GM11168 (cell line): Measurements from ENCODE around the gene NEIL3.

Source experiments
- in situ Hi-C: fragments of 300-500 bp; cut with MboI; formaldehyde crosslinking; loops from one replicate; pipeline ENCODE4 v1.12.0; 2022; ENCODE audit warnings: low sequenced_read_pairs; ENCODE audit not compliant: unreplicated experiment

The NEIL3 gene, protein sequence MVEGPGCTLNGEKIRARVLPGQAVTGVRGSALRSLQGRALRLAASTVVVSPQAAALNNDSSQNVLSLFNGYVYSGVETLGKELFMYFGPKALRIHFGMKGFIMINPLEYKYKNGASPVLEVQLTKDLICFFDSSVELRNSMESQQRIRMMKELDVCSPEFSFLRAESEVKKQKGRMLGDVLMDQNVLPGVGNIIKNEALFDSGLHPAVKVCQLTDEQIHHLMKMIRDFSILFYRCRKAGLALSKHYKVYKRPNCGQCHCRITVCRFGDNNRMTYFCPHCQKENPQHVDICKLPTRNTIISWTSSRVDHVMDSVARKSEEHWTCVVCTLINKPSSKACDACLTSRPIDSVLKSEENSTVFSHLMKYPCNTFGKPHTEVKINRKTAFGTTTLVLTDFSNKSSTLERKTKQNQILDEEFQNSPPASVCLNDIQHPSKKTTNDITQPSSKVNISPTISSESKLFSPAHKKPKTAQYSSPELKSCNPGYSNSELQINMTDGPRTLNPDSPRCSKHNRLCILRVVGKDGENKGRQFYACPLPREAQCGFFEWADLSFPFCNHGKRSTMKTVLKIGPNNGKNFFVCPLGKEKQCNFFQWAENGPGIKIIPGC

DNA sequence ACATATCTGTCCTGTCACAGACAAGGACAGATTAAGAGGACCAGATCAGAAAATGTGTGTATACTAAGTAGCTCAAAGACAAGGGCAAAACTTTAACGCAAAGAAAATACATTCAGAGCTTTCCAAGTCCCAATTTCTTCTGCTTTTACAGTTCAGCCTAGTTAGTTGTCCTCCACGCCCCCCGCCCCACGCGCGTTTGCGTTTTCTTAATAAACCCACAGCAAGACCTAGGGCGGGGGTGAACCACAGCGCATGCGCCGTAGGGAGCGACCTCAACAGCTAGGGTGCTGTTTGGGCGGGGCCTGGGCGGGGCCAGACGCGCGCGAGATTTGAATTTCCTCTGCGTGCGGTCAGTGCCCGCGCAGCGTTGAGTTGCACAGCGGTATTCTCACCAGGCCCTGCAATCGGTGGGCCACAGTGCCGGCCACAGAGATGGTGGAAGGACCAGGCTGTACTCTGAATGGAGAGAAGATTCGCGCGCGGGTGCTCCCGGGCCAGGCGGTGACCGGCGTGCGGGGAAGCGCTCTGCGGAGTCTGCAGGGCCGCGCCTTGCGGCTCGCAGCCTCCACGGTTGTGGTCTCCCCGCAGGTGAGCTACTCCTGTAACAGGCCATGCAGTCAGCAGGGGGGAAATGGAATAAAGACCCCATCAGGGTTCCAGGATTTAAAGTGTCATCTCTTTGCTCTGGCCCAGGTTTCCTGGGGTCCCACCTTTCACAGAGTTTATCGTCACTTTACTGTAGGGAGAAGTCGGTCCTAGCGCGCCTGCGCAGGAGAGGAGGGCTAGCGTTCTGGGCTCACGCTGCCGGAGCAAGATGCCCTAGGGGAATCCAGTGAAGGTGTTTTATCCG, at the start of gene NEIL3:
Gene NEIL3 (plus strand): TSS at position 353 of the 850 bp plus-strand sequence. CDS start 80 bp downstream, at position 433.
- in situ Hi-C loops: loop anchor here (25.0 kb wide), 1 partner anchor 922 kb away; no protein-coding TSS in a partner anchor

DNA sequence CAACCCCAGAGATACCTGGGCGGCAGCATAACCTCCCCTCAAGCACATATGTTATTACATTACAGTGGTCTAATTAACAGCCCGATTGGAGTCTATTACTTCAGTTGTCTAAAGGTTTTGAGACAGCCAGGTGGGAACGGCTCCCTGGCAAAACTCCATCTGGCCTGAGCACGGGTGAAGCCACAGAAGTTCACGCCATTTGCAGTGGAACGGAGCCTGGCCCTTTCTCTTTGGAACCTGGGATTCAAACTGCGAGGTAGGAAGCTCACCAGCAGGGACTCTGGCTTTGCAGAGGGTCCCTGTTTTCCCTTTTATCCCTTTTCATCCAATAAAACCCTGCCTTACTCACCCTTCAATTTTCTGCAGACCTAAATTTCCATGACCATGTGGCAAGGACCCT, 45.9 kb upstream of the NEIL3 start:
- in situ Hi-C loops: no loop called here

DNA sequence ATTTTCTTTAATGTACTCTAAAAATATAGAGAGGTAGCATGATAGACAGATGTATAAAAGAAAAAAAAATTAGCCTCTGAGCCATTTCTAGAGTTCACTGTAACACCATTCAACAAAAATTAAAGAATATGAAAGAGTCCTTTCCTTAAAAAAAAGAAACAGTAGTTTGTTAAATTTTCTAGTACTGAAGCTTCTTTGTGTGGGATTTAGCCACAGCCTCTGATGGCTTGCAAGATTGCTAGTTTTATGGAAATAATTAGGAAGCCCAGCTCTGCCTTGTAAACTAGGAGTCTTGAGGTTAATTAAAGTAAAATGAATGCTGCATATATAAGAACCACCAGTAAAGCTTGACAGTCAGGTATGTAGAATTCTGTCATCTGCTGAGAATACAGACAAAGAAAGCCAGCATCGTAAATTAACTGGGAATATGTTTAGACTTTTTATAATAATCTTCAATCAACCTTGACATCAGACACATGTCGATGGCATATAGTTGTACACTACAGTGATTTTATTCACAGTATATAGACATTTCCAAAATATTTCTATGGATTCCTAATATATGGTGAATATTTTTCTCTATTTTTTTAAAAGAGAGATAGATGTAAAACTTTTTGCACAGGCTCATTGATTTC, 44.8 kb upstream of the NEIL3 start:
- in situ Hi-C loops: no loop called here

DNA sequence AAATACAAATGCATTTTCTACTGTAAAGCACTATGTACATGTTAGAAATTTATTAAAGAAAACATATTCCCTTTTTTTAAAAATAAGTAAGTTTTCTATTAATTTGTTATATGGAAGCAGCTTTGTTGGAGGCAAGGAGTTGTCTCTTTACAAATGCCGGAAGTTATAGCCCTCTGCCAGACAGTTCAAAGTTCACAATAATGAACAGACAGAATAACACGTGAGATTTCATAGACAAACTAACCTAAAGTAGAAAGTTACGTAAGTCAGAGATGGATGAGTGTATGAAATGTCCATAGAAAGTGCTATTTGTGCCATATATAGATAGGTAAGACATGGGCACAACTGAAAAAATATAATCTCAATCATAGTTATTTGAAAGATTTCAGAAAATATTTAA, 43.9 kb upstream of the NEIL3 start:
- in situ Hi-C loops: no loop called here

DNA sequence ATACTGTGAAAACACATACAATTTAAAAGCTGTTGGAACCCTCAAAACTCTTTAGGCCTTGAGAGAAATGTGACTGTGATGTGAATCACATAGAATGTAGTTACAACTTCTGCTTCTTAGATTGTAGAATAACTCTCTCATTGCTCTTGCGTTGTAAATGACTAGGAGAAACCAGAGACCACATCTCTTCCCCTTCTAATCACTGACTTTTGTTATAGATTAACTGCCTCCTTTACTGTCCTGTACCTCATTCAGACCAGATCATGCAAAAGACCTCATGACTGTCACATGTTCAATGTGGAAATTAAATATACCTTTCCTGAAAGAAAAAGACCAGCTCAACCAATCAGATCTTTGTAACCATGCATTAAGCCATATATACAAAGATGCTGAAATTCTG, 43.2 kb upstream of the NEIL3 start:
- in situ Hi-C loops: no loop called here

DNA sequence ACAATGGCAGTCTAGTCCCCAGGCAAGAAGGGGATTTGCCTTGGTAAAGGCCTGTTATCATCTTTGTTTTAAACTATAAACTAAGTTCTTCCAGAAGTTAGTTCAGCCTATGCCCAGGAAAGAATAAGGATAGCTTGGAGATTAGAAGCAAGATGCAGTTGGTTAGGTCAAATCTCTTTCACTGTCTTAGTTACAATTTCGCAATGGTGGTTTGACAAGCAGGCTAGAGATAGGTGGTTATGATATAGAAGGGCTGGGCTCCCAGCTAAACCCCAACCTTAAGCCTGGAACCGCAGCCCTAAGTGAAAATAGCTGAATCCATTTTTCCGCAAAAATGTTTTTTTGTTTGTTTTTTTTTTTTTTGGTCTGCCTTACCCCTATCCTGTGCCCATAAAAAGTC, 41.8 kb upstream of the NEIL3 start:
- in situ Hi-C loops: no loop called here

DNA sequence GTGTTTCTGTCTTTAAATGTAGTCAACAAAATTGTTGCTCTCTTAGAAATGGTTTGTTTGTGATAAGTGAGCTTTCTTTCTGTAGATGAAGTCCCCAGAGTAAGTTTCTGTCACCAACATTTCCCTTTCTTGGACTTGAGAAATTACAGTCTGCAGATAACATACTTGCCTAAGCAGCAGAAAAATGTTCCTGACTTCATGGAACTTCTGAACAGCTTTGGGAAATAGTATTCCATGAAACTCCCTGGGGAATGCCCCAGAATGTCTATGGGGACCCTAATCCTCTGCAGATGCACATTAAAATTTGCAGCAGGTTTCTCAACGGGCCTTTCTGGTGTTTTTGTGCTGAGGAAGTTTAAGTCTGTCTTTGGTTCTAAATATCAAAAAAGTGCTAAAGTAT, 38.6 kb upstream of the NEIL3 start:
- in situ Hi-C loops: no loop called here

DNA sequence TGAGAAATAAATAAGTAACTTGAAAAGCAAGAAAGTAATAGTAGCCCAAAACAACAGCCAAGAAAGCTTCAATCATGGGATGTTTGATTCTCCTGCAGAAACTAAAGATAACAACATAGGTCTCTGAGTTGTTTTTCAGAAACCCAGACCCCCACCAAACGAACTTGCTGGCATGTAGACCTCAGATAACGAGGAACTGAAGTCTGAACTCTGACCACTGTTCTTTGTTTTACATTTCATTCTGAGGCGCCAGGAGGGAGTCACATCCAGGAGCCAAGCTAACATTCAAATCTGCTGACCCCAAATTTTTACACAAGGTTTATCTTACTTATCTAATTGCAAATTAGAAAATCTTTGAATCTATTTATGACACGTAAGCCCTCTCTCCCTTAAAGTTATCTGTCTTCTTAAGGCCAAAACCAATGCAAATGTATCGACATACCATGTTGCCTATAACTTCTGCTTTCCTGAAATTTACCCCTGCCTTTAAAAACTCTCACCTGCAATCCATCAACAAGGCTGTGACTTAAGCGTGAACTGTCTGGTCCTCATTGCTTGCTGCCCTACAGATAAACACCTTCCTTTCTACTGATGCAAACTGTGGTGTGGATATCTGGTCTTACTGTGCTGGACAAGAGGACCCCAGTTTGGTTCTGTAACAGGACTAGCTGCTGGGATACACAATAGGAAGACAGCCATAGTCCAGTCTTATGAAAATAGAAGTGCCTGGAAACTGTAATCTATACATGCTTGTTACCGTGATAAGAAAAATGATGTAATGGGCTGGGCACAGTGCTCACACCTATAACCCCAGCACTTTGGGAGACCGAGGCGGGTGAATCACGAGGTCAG, 37.5 kb upstream of the NEIL3 start:
- in situ Hi-C loops: no loop called here

DNA sequence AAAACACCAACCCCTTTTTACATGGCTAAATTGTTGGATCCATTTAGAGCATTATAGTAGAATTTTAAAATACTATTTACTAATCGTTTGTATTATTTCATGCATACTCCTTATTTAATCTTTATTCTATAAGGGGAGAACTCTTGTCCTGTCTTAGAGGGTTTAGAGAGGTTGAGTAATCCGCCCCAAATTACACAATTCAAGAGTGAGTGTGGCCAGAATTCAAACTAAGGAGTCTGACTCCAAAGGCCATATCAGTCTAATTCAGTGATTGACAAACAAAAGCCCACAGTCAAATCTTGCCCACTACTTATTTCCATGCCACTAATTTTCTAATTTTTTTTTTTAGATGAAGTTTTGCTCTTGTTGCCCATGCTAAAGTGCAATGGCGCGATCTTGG, 33.7 kb upstream of the NEIL3 start:
- in situ Hi-C loops: no loop called here

DNA sequence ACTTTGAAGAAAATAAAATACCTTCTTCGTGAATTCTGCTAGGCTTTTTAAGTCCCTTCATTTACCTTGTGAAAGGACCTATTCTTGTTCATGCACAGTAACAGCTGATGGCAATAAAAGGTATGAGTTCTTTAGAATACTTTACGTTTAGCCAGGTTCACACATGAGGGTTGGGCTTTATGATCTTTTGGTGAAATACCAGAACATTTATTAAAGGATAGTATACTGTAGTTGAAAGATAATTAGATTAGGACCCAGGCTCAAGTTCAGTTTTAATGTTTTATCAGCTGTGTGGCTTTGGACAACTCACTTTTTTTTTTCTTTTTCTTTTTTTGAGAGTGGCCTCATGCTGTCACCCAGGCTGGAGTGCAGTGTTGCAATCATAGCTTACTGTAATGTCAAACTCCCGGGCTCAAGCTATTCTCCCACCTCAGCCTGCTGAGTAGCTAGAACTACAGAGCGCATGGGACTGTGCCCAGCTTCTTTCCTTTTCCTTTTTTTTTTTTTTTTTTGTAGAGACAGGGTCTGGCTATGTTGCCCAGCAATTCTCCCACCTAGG, 28.2 kb upstream of the NEIL3 start:
- in situ Hi-C loops: no loop called here

DNA sequence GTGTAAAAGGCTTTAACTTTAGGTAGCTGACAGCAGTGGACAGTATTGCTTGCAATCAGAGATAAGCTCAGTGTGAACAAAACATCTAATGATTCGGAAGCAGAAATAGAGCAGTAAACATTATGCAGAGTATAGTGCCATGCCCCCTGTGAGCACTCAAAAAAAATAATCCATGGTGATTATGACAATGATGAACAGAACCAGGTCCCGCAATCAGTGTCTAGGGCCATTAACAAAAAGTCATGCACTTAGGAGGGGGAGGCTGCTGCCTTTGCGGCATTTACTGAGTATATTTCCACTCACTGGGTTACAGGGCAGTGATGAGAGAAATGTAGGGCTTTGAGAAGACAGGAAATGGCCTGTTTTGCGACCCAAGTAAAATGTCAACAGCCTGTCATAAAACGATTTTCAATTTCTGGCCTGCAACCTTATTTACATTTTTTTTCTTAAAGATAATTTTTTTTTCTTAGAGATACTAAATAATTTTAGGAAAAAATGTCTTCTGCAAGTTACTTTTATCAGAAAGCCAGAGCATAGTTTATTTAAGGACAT, 27.3 kb upstream of the NEIL3 start:
- in situ Hi-C loops: no loop called here

DNA sequence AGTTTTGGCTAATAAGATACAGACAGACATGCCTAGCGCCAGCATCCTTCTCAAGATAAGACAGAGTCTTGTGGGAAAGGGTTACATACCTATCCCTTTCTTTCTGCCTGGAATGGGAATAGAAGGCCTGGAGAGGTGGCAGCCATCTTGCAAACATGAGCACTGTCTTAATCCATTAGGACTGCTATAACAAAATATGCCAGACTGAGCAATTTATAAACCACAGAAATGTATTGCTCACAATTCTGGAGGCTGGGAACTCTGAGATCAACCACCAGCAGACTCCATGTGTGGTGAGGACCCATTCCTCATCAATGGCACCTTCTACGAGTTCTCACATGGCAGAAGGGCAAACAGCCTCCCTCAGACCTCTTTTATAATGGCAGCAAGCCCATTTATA, 26.5 kb upstream of the NEIL3 start:
- in situ Hi-C loops: no loop called here

DNA sequence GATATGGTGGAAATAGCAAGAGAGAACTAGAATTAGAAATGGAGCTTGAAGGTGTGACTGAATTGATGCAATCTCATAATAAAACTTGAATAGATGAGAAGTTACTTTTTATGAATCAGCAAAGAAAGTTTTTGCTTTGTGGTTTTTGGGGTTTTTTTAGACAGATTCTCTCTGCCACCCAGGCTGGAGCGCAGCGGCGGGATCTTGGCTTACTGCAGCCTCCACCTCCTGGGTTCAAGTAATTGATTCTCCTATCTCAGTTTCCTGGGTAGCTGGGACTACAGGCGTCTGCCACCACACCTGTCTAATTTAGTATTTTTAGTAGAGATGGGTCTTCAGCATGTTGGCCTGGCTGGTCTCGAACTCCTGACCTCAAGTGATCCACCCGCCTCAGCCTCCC, 23.7 kb upstream of the NEIL3 start:
- in situ Hi-C loops: no loop called here

DNA sequence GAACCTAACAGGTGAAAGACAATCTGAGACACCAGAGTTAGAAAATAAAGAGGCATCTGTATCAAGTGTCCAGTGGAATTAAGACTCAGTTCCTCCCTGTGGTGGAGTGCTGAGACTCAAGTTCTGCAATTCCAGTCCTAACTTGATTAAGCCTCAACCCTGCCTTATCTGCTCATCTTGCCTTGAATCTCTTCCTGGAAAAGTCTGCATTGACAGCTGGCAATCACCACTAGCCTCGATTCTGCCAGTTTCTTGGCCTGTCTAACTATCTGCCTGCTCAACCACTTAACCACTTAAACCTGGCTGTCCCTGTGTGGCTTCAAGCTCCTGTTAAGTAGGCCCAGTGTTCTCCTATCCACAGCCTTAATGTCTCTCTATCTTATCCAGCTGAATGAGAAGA, 22.4 kb upstream of the NEIL3 start:
- in situ Hi-C loops: no loop called here

DNA sequence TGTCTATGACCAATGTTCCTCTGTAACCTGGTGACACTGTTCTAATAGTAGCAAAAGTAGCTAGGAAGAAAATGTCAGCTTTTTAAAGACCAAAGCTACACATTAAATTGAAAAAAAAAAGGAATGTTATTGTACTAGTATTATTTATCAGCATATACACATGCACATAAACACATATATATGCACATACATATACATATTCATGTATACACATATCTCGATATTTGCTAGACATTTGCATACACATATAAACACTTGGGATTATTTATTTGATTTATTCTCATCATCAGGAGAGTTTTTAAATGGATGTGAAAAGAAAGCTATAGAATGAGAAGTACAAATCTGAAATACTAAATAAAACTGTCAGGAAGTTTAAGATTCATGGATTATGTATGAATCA, 21.3 kb upstream of the NEIL3 start:
- in situ Hi-C loops: no loop called here

DNA sequence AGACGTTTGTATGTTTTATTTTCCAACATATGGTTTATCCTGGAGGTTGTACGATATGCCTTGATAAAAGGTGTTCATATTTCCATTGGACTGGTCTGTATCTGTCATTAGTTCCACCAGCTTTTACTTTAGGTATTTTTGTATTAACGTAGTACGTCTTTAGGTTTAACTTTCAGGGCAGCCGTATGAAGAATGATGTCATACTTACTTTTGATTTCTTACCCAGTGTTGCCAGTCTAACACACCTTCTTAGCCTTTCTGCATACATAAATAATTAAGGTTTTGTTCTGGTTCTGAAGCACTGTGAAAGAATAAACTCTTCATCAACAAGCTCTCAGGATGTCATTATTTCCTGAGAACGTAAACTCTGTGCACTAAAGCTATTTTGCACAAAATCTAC, 18.9 kb upstream of the NEIL3 start:
- in situ Hi-C loops: no loop called here

DNA sequence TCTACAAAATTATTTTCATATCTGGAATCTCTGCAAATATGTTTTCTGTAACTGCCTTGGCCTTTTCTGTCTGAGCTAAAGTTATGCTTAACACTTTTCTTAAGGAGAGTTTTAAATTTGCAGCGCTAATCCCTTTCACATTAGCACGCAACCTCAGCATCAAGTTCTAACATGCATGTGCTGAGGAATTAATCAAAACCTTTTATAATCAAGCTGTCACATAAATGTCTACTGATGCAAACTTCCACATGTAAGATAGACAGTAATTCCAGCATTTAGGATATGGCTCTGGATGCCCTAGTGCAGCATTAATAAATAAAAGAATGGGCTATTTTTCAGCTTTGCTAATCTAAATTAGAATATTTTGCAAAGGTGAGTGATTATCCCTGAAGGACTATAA, 17.5 kb upstream of the NEIL3 start:
- in situ Hi-C loops: no loop called here

DNA sequence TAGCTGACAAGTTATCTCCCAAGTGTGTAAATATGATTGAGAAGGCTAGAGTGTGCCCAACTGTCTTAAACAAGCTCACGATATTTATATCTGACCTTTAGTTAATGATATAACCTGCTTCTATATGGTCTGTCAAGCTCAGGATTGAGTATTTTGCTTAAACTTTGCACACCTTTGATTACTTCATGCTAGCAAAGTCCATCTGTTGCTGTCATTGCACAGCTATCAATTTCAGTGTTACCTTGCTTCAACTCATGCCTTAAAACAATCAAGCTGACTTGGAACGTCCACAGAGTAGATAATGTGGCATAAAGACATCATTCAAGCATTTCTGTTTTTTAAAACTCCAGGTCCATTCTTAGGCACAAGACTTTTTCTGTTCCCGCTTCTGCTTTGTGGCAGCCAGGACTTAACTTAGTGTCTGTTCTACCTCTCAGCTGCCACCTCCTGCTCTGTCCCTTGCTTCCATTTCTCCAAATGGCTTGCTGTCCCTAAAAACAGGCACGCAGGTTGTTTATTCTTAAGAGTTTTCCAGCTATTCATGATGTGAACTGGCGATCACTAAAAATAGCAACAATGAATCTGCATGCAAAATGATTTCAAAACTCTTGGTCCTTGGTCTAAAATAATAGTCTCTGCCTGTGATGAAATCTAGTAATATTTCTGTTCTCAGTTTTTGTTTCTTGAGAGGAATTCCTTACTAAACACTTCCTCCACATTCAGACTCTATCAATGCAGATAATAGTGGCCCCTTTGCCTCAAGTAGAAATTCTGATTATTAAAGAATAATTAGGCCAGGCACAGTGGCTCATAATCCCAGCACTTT, 16.3 kb upstream of the NEIL3 start:
- in situ Hi-C loops: no loop called here
